ENCODE results near the gene POU2F3. TPM values are rescaled to one million over a fixed set of nuclear protein-coding genes. Genes with fewer than 3 reads are reported as not detected.

Gene POU2F3
- total RNA-seq, 1 donor from 2014 or later = 0.97 TPM

GRCh38 chr11:120195601-120196320 lies 44.2 kb upstream of the POU2F3 start:
- no peak for TF ChIP-seq CTCF (IDR thresholded peaks at IDR 0.05; ENCODE audit: unreplicated experiment)
- Mint-ChIP-seq H3K27me3 (ENCODE audit: unreplicated experiment) (peaks cover 2% of the 10 kb centered on the region), H3K4me3 (ENCODE audit: unreplicated experiment) (no peak overlapping the region), H3K27ac (ENCODE audit: unreplicated experiment) (no peak overlapping the region), H3K4me1 (ENCODE audit: unreplicated experiment) (peaks cover 4% of the 10 kb centered on the region), H3K9me3 (ENCODE audit: unreplicated experiment) (no peaks in the 10 kb centered on the region), H3K36me3 (ENCODE audit: low read depth, unreplicated experiment) (no peaks in the 10 kb centered on the region)
- no peak for DNase-seq (ENCODE audit: low spot score)

- Mint-ChIP-seq H3K9me3 (ENCODE audit: unreplicated experiment) (no peaks in the 10 kb centered on the region), H3K4me3 (ENCODE audit: unreplicated experiment) (no peak overlapping the region), H3K27ac (ENCODE audit: unreplicated experiment) (no peak overlapping the region), H3K27me3 (ENCODE audit: unreplicated experiment) (no peaks in the 10 kb centered on the region), H3K36me3 (ENCODE audit: low read depth, unreplicated experiment) (no peaks in the 10 kb centered on the region), H3K4me1 (ENCODE audit: unreplicated experiment) (peaks cover 8% of the 10 kb centered on the region)
- DNase-seq (ENCODE audit: low spot score) = no peak
- TF ChIP-seq CTCF (IDR thresholded peaks at IDR 0.05; ENCODE audit: unreplicated experiment) = no peak
Observed at GRCh38 chr11:120196826-120197225, 43.1 kb upstream of the POU2F3 start.

- no peaks in the 10 kb centered on the region for H3K27me3 Mint-ChIP-seq (ENCODE audit: unreplicated experiment)
- no peak overlapping the region for H3K27ac Mint-ChIP-seq (ENCODE audit: unreplicated experiment)
- no peak for DNase-seq (ENCODE audit: low spot score)
- no peaks in the 10 kb centered on the region for H3K36me3 Mint-ChIP-seq (ENCODE audit: low read depth, unreplicated experiment)
- H3K9me3 Mint-ChIP-seq (ENCODE audit: unreplicated experiment) = no peaks in the 10 kb centered on the region
- no peak overlapping the region for H3K4me3 Mint-ChIP-seq (ENCODE audit: unreplicated experiment)
- TF ChIP-seq CTCF (IDR thresholded peaks at IDR 0.05; ENCODE audit: unreplicated experiment) = no peak
- H3K4me1 Mint-ChIP-seq (ENCODE audit: unreplicated experiment) = peaks cover 8% of the 10 kb centered on the region
Observed at GRCh38 chr11:120197251-120197891, 42.6 kb upstream of the POU2F3 start.

DNA sequence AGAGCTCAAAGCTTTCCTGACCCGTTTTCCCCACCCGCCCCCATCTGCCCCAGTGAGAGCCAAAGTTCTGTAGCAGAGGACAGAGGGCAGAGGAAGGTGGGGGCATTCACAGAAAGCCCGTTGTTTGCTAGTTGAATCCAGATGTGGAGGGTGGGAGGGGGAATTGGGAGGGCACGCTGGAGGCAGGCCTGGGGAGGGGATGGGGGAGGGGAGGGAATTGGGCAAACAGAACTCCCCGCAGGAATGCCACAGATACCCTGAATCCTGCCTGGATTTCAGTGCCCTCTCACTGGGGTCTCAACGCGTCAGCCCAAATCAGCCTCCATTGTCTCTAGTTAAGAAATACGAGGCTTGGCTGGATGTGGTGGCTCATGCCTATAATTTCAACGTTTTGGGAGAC lies 42.0 kb upstream of the POU2F3 start:
- H3K9me3 Mint-ChIP-seq (ENCODE audit: unreplicated experiment) = no peaks in the 10 kb centered on the region
- no peaks in the 10 kb centered on the region for H3K27me3 Mint-ChIP-seq (ENCODE audit: unreplicated experiment)
- H3K27ac Mint-ChIP-seq (ENCODE audit: unreplicated experiment) = no peak overlapping the region
- H3K4me1 Mint-ChIP-seq (ENCODE audit: unreplicated experiment) = peaks cover 8% of the 10 kb centered on the region
- no peak overlapping the region for H3K4me3 Mint-ChIP-seq (ENCODE audit: unreplicated experiment)
- no peak for DNase-seq (ENCODE audit: low spot score)
- no peaks in the 10 kb centered on the region for H3K36me3 Mint-ChIP-seq (ENCODE audit: low read depth, unreplicated experiment)
- no peak for TF ChIP-seq CTCF (IDR thresholded peaks at IDR 0.05; ENCODE audit: unreplicated experiment)

DNA sequence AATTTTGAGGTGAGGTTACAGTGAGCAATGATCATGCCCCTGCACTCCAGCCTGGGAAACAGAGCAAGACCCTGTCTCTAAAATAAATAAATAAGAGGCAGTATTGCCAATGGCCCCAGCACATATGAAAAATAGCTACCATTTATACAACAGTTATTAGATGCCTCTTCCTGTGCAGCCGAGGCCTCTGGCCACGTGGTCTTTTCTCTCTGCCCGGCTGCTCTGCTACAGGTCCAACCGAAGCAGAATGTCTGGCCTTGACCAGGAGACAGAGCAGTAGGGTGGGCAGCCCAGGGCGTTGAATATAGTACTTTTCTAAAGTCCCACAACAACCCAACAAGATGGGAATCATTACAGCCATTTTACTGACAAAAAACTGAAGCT lies 41.5 kb upstream of the POU2F3 start:
- Mint-ChIP-seq H3K9me3 (ENCODE audit: unreplicated experiment) (no peaks in the 10 kb centered on the region), H3K4me3 (ENCODE audit: unreplicated experiment) (no peak overlapping the region), H3K27ac (ENCODE audit: unreplicated experiment) (no peak overlapping the region), H3K36me3 (ENCODE audit: low read depth, unreplicated experiment) (no peaks in the 10 kb centered on the region), H3K27me3 (ENCODE audit: unreplicated experiment) (no peaks in the 10 kb centered on the region), H3K4me1 (ENCODE audit: unreplicated experiment) (peaks cover 8% of the 10 kb centered on the region)
- TF ChIP-seq CTCF (IDR thresholded peaks at IDR 0.05; ENCODE audit: unreplicated experiment) = no peak
- DNase-seq (ENCODE audit: low spot score) = no peak
